ENCODE data around the gene ATP6V1C2. TPM values are rescaled to one million over a fixed set of nuclear protein-coding genes. Genes with fewer than 3 reads are reported as not detected.

ATP6V1C2 gene
- total RNA-seq, 3 donors from 2014 or later (not counting 1 experiment from before 2014, with no cell fraction given) = 0.92 TPM; not detected in 2

DNA sequence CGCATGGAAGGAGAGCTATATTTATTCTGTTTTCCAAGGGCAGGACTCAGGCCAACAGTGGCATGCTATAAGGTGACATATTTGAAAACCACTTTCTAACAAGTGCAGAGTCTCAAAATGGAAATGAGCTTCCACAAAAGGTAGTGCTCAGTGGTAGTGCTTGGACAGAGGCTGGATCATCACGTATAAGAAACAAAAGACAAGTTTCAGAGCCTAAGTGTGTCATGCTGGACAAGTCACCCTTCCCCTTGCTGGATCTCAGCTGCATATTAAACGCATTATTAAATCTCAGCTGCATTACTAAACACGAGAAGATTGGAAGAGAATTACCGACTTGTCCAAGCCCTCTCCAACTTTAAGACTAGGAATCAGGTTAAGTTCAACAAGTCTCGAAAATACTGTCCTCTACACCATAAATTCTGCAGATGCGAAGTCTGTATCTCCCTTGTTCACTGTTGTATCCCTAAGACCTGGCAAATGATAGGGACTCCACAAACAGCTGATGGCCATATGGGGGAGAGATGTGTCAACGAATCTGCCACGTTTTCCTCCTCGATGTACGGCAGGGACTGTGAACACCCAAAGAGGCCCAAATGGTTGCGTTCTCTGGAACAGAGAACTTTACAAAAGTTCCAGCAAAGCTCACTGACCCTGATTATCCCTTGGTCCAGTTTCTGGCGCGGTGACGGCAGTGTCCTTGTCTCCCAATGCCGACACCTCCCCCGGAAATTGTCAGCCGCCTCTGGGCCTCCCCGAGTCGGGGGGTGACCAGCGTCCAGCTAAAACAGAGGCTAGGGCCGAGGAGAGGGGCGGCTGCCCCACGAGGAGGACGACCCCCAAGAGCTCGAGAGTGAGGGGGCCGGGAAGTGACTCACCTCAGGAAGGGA lies 32.3 kb upstream of the ATP6V1C2 start:
- H3K9me3 ChIP-seq (ENCODE audit: control insufficient read depth, insufficient read depth, low read length) = no peaks in the 10 kb centered on the region
- TF ChIP-seq, protein P1, sequence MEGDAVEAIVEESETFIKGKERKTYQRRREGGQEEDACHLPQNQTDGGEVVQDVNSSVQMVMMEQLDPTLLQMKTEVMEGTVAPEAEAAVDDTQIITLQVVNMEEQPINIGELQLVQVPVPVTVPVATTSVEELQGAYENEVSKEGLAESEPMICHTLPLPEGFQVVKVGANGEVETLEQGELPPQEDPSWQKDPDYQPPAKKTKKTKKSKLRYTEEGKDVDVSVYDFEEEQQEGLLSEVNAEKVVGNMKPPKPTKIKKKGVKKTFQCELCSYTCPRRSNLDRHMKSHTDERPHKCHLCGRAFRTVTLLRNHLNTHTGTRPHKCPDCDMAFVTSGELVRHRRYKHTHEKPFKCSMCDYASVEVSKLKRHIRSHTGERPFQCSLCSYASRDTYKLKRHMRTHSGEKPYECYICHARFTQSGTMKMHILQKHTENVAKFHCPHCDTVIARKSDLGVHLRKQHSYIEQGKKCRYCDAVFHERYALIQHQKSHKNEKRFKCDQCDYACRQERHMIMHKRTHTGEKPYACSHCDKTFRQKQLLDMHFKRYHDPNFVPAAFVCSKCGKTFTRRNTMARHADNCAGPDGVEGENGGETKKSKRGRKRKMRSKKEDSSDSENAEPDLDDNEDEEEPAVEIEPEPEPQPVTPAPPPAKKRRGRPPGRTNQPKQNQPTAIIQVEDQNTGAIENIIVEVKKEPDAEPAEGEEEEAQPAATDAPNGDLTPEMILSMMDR (IDR thresholded peaks at IDR 0.05) = no peak
- peaks cover 16% of the 10 kb centered on the region for H3K4me1 ChIP-seq (ENCODE audit: control insufficient read depth, insufficient read depth, low read length)
- DNase-seq (no peak), ATAC-seq (peak; percentile 42 to 50 (median 43))
- Mint-ChIP-seq H3K36me3 (no peaks in the 10 kb centered on the region), H3K27ac (no peak overlapping the region), H3K4me1 (peaks cover 0 to 6% of the 10 kb centered on the region in 2 donors), H3K9me3 (no peaks in the 10 kb centered on the region), H3K27me3 (ENCODE audit: low read depth in 2 of 2) (no peaks in the 10 kb centered on the region), H3K4me3 (no peak overlapping the region)
- intact Hi-C loops (cut with micrococcal nuclease) = no loop called here
- no peaks in the 10 kb centered on the region for H3K27me3 ChIP-seq (ENCODE audit: control insufficient read depth, insufficient read depth, low read length)
- WGBS (ENCODE audit: insufficient coverage) = 7% methylated on average over 27 of the region's 27 CpGs
- peaks cover 5% of the 10 kb centered on the region for H3K36me3 ChIP-seq (ENCODE audit: control insufficient read depth, insufficient read depth, low read length)
- peak overlapping the region; percentile 100 for H3K4me3 ChIP-seq (ENCODE audit: low read length)
- peak overlapping the region; percentile 94 for H3K27ac ChIP-seq (ENCODE audit: low read length)

DNA sequence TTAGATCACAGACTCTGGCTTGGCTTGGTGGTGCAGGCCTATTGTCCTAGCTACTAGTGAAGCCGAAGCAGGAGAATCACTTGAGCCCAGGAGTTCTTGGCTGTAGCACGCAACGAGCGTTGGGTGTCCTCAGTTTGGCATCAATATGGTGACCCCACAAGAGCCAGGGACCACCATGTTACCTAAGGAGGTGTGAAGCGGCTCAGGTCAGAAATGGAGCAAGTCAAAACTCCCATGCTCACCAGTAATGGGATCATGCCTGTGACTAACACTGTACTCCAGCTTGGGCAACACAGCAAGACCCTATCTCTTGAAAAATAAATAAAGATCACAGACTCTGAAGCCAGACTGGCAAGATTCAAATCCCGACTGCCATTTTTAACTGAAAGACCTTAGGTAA lies 29.9 kb upstream of the ATP6V1C2 start:
- H3K27me3 Mint-ChIP-seq (ENCODE audit: low read depth in 2 of 2) = no peaks in the 10 kb centered on the region
- H3K36me3 Mint-ChIP-seq = no peaks in the 10 kb centered on the region
- Histone ChIP-seq H3K36me3 (ENCODE audit: control insufficient read depth, insufficient read depth, low read length) (no peaks in the 10 kb centered on the region), H3K9me3 (ENCODE audit: control insufficient read depth, insufficient read depth, low read length) (no peaks in the 10 kb centered on the region), H3K4me1 (ENCODE audit: control insufficient read depth, insufficient read depth, low read length) (peaks cover 16% of the 10 kb centered on the region), H3K27me3 (ENCODE audit: control insufficient read depth, insufficient read depth, low read length) (no peaks in the 10 kb centered on the region), H3K27ac (ENCODE audit: low read length) (no peak overlapping the region), H3K4me3 (ENCODE audit: low read length) (no peak overlapping the region)
- H3K4me3 Mint-ChIP-seq = peak overlapping the region; percentile 76
- DNase-seq = no peak
- 98% methylated on average over 5 of the region's 6 CpGs for WGBS (ENCODE audit: insufficient coverage)
- ATAC-seq = no peak
- TF ChIP-seq, protein P1 (IDR thresholded peaks at IDR 0.05) = no peak
- no peak overlapping the region for H3K27ac Mint-ChIP-seq
- H3K9me3 Mint-ChIP-seq = no peaks in the 10 kb centered on the region
- intact Hi-C loops (cut with micrococcal nuclease) = no loop called here
- H3K4me1 Mint-ChIP-seq = peaks cover 0 to 6% of the 10 kb centered on the region in 2 donors

DNA sequence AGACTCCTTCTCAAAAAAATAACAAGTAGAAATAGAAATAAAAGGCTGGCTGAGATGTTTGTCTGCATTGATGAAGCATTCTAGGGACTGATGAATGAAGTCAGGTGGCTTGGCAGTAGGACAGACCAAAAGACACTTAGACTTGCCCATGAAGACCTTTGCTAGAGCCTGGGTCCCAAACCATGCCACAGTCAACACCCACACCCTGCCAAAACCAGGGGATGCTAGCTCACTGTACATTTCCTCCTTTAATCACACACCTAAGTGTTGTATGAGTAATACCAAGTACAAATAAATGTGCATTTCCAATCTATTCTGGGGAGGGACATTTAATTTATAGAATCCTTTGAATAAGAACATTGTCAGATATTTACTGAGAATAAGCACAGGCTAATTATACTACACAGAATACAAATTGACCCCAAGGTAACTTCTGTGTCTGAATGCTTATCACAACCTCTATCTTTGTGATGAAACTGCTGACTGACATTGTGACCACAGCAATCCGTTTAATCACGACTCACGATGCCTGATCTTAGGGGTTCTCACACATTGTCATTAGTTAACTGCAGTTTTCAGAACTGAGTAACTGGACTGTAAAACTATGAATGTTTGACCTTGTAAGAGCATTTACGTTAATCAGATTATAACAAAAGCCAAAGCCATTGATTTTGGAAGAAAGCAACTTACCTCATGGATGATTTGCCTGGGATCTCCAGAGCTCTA lies 21.2 kb upstream of the ATP6V1C2 start:
- no peaks in the 10 kb centered on the region for H3K9me3 Mint-ChIP-seq
- H3K27me3 Mint-ChIP-seq (ENCODE audit: low read depth in 2 of 2) = peaks cover 0 to 3% of the 10 kb centered on the region in 2 donors
- no peaks in the 10 kb centered on the region for H3K9me3 ChIP-seq (ENCODE audit: control insufficient read depth, insufficient read depth, low read length)
- TF ChIP-seq, protein P1 (IDR thresholded peaks at IDR 0.05) = no peak
- intact Hi-C loops (cut with micrococcal nuclease) = no loop called here
- DNase-seq (no peak), ATAC-seq (no peak)
- H3K27ac ChIP-seq (ENCODE audit: low read length) = no peak overlapping the region
- no peaks in the 10 kb centered on the region for H3K4me1 Mint-ChIP-seq
- no peaks in the 10 kb centered on the region for H3K36me3 ChIP-seq (ENCODE audit: control insufficient read depth, insufficient read depth, low read length)
- H3K36me3 Mint-ChIP-seq = no peaks in the 10 kb centered on the region
- no peak overlapping the region for H3K4me3 Mint-ChIP-seq
- no peak overlapping the region for H3K4me3 ChIP-seq (ENCODE audit: low read length)
- WGBS (ENCODE audit: insufficient coverage) = 59% methylated on average over 4 of the region's 4 CpGs
- H3K4me1 ChIP-seq (ENCODE audit: control insufficient read depth, insufficient read depth, low read length) = no peaks in the 10 kb centered on the region
- no peaks in the 10 kb centered on the region for H3K27me3 ChIP-seq (ENCODE audit: control insufficient read depth, insufficient read depth, low read length)
- no peak overlapping the region for H3K27ac Mint-ChIP-seq

All from natural killer cell (primary cell).